ENCODE measurements around the gene USP6NL. TPM values are rescaled to one million over a fixed set of nuclear protein-coding genes. Genes with fewer than 3 reads are reported as not detected.
A peak's percentile ranks its signal among the peaks of the same experiment; 100 is the strongest.

USP6NL gene
- total and polyA plus RNA-seq, 10 of the 15 experiments (the other 5 are each of a cell fraction or from before 2014, with no cell fraction given): 4.0 to 27.7 (median 18.2) TPM

- TF ChIP-seq, protein P1, sequence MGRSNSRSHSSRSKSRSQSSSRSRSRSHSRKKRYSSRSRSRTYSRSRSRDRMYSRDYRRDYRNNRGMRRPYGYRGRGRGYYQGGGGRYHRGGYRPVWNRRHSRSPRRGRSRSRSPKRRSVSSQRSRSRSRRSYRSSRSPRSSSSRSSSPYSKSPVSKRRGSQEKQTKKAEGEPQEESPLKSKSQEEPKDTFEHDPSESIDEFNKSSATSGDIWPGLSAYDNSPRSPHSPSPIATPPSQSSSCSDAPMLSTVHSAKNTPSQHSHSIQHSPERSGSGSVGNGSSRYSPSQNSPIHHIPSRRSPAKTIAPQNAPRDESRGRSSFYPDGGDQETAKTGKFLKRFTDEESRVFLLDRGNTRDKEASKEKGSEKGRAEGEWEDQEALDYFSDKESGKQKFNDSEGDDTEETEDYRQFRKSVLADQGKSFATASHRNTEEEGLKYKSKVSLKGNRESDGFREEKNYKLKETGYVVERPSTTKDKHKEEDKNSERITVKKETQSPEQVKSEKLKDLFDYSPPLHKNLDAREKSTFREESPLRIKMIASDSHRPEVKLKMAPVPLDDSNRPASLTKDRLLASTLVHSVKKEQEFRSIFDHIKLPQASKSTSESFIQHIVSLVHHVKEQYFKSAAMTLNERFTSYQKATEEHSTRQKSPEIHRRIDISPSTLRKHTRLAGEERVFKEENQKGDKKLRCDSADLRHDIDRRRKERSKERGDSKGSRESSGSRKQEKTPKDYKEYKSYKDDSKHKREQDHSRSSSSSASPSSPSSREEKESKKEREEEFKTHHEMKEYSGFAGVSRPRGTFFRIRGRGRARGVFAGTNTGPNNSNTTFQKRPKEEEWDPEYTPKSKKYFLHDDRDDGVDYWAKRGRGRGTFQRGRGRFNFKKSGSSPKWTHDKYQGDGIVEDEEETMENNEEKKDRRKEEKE (IDR thresholded peaks at IDR 0.05): no peak
- TF ChIP-seq MEF2B (IDR thresholded peaks at IDR 0.05; ENCODE audit: partially characterized antibody, poor library complexity, severe bottlenecking): no peak
- TF ChIP-seq HDAC2 (IDR thresholded peaks at IDR 0.05): no peak
- no peak for TF ChIP-seq SMC3 (IDR thresholded peaks at IDR 0.05; ENCODE audit: borderline replicate concordance, low read length)
- no peak for TF ChIP-seq FOXK2 (IDR thresholded peaks at IDR 0.05)
- peak; percentile 19; the same call in 1 of the 2 replicates for TF ChIP-seq FOXM1 (IDR thresholded peaks at IDR 0.05; ENCODE audit: low read depth, low read length)
- no peak for TF ChIP-seq BCL11A (IDR thresholded peaks at IDR 0.05; ENCODE audit: low read depth, low read length)
- TF ChIP-seq CREM (IDR thresholded peaks at IDR 0.05; ENCODE audit: low read depth): no peak
- TF ChIP-seq CBX3 (IDR thresholded peaks at IDR 0.05; ENCODE audit: borderline replicate concordance, low read depth): no peak
- TF ChIP-seq, protein P2, sequence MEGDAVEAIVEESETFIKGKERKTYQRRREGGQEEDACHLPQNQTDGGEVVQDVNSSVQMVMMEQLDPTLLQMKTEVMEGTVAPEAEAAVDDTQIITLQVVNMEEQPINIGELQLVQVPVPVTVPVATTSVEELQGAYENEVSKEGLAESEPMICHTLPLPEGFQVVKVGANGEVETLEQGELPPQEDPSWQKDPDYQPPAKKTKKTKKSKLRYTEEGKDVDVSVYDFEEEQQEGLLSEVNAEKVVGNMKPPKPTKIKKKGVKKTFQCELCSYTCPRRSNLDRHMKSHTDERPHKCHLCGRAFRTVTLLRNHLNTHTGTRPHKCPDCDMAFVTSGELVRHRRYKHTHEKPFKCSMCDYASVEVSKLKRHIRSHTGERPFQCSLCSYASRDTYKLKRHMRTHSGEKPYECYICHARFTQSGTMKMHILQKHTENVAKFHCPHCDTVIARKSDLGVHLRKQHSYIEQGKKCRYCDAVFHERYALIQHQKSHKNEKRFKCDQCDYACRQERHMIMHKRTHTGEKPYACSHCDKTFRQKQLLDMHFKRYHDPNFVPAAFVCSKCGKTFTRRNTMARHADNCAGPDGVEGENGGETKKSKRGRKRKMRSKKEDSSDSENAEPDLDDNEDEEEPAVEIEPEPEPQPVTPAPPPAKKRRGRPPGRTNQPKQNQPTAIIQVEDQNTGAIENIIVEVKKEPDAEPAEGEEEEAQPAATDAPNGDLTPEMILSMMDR (IDR thresholded peaks at IDR 0.05 in 2 of 3, conservative IDR thresholded peaks at IDR 0.05 in 1 of 3; ENCODE audit: control insufficient read depth in 2 of 3, extremely low read depth in 1 of 3, insufficient read depth in 1 of 3, low read depth in 3 of 3, low read length in 3 of 3): no peak
- no peak for TF ChIP-seq MLLT1 (IDR thresholded peaks at IDR 0.05)
- no peak for TF ChIP-seq RELA (IDR thresholded peaks at IDR 0.05; ENCODE audit: borderline replicate concordance, partially characterized antibody)
- no peak for TF ChIP-seq SIN3A (IDR thresholded peaks at IDR 0.05; ENCODE audit: low read depth, low read length)
- TF ChIP-seq BHLHE40 (IDR thresholded peaks at IDR 0.05; ENCODE audit: borderline replicate concordance in 1 of 2, low read depth in 2 of 2, low read length in 1 of 2): no peak
- no peak for TF ChIP-seq RFX5 (IDR thresholded peaks at IDR 0.05; ENCODE audit: low read depth, low read length)
- no peak for TF ChIP-seq ATF7 (IDR thresholded peaks at IDR 0.05; ENCODE audit: low read depth)
- peak; percentile 40; the same call in 1 of the 2 replicates for TF ChIP-seq RUNX3 (IDR thresholded peaks at IDR 0.05; ENCODE audit: low read length)
- no peak for TF ChIP-seq RAD21 (IDR thresholded peaks at IDR 0.05; ENCODE audit: insufficient read depth, low read depth, low read length)
- TF ChIP-seq MEF2A (IDR thresholded peaks at IDR 0.05; ENCODE audit: insufficient read depth, low read depth, low read length): no peak
- TF ChIP-seq RCOR1 (conservative IDR thresholded peaks at IDR 0.05; ENCODE audit: low read depth, low read length): no peak
- peak; percentile 75 for TF ChIP-seq EED (IDR thresholded peaks at IDR 0.05; ENCODE audit: low read depth)
- no peak for TF ChIP-seq KAT2A (conservative IDR thresholded peaks at IDR 0.05; ENCODE audit: control insufficient read depth, low read depth, low read length)
- no peak for TF ChIP-seq POLR2AphosphoS2 (IDR thresholded peaks at IDR 0.05; ENCODE audit: low read depth, low read length)
- no peak for TF ChIP-seq CBX5 (IDR thresholded peaks at IDR 0.05; ENCODE audit: low read depth)
- TF ChIP-seq TARDBP (IDR thresholded peaks at IDR 0.05; ENCODE audit: borderline replicate concordance): no peak
- no peak for TF ChIP-seq E2F4 (IDR thresholded peaks at IDR 0.05; ENCODE audit: low read depth, low read length)
These were observed 38.0 kb downstream of the USP6NL start (continued) for GRCh38 chr10:11573497-11573896.

Data from GM12878 (cell line).